Measurements from ENCODE around the gene PDIK1L.

PDIK1L gene

GRCh38 chr1:26160527-26161414 is 49.1 kb downstream of the PDIK1L start:
- no peak overlapping the region for H3K4me3 ChIP-seq (ENCODE audit: low read length)
- DNase-seq (ENCODE audit: low read depth) = no peak
- TF ChIP-seq, protein P1, sequence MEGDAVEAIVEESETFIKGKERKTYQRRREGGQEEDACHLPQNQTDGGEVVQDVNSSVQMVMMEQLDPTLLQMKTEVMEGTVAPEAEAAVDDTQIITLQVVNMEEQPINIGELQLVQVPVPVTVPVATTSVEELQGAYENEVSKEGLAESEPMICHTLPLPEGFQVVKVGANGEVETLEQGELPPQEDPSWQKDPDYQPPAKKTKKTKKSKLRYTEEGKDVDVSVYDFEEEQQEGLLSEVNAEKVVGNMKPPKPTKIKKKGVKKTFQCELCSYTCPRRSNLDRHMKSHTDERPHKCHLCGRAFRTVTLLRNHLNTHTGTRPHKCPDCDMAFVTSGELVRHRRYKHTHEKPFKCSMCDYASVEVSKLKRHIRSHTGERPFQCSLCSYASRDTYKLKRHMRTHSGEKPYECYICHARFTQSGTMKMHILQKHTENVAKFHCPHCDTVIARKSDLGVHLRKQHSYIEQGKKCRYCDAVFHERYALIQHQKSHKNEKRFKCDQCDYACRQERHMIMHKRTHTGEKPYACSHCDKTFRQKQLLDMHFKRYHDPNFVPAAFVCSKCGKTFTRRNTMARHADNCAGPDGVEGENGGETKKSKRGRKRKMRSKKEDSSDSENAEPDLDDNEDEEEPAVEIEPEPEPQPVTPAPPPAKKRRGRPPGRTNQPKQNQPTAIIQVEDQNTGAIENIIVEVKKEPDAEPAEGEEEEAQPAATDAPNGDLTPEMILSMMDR (conservative IDR thresholded peaks at IDR 0.05; ENCODE audit: low read depth, low read length) = no peak

GRCh38 chr1:26161415-26162219 is 50.0 kb downstream of the PDIK1L start:
- DNase-seq (ENCODE audit: low read depth) = no peak
- peak overlapping the region; percentile 37 for H3K4me3 ChIP-seq (ENCODE audit: low read length)
- TF ChIP-seq, protein P1 (conservative IDR thresholded peaks at IDR 0.05; ENCODE audit: low read depth, low read length) = no peak

- DNase-seq (ENCODE audit: low read depth) = no peak
- TF ChIP-seq, protein P1 (conservative IDR thresholded peaks at IDR 0.05; ENCODE audit: low read depth, low read length) = peak; percentile 1
- peak overlapping the region; percentile 33 for H3K4me3 ChIP-seq (ENCODE audit: low read length)
These were observed 50.6 kb downstream of the PDIK1L start for GRCh38 chr1:26162220-26162709.

DNA sequence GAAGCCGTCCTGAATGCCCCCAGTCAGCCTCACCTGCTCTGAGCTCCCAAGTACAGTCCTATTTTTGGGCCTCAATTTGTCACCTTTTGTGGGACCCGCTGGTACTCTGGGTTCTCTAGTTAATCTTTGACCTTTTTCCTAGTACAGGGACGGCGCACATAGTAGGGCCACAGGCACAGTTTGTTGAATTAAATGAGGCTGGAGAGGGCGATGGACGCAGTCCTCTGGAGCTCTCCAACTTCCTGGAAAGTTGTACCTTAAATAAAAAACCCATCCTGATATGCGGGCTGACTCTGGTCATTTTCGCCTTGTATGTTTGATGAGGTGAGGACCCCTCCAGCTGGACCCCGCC is 52.0 kb downstream of the PDIK1L start:
- DNase-seq (ENCODE audit: low read depth) = no peak
- TF ChIP-seq, protein P1 (conservative IDR thresholded peaks at IDR 0.05; ENCODE audit: low read depth, low read length) = no peak
- no peak overlapping the region for H3K4me3 ChIP-seq (ENCODE audit: low read length)

- peak overlapping the region; percentile 44 for H3K4me3 ChIP-seq (ENCODE audit: low read length)
- TF ChIP-seq, protein P1 (conservative IDR thresholded peaks at IDR 0.05; ENCODE audit: low read depth, low read length) = peak; percentile 31
- DNase-seq (ENCODE audit: low read depth) = no peak
These were observed 52.6 kb downstream of the PDIK1L start for GRCh38 chr1:26164036-26164860.

DNA sequence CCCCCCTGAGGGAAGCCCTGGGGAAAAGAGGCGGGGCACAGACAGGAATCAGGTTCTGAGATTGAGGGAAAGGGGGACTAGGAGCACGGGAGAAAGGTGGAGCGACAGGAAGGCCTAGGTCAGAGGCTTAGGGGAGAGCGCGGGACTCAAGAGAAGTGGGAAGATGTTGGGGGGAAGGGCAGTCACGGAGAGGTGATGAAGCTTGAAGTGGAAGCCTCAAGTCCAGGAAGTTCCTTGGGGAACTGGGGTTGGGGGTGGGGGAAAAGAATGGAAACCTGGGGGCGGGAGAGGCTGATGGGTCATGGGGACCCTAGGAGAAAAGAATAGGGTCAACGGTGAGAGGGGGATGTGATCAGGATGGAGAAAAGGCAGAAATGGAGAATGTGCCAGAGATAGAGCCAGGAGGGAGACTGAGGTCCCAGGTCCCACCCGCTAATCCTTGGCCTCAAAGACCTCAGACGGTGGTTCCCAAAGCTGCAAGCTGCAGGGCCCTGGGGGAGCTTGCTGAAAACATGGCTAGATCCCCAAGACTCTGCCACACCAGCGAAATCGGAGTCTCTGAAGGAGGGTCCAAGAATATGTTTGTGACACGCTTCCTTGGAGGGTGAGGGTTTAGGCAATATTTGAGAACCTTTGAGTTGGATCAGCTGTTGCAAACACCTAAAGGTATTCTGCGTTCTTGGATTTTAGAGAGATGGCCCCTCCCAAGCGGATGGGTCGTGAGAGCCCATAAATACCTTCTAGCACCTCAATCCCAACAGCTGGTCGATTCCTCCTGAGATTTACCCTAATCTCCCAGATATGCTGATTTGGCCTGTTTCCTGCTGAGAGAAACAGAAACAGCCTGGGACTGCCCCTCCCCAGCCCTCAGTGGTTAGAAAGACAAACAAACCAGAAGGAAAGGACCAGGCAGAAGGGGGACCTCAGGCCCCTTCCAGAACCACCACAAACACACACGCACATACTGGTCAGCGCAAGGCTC is 53.5 kb downstream of the PDIK1L start:
- H3K4me3 ChIP-seq (ENCODE audit: low read length) = no peak overlapping the region
- TF ChIP-seq, protein P1 (conservative IDR thresholded peaks at IDR 0.05; ENCODE audit: low read depth, low read length) = peak; percentile 3
- no peak for DNase-seq (ENCODE audit: low read depth)

Measured in retinal pigment epithelial cell (primary cell).